ENCODE measurements around the gene UBE4A. TPM values are rescaled to one million over a fixed set of nuclear protein-coding genes. Genes with fewer than 3 reads are reported as not detected.

Gene UBE4A
- total RNA-seq, 1 donor from 2014 or later: 16.1 TPM

GRCh38 chr11:118313242-118313641, 46.2 kb upstream of the UBE4A start:
- FAIRE-seq: no peak
- TF ChIP-seq CTCF (IDR thresholded peaks at IDR 0.05; ENCODE audit: insufficient read depth, low read length, severe bottlenecking): no peak

GRCh38 chr11:118314988-118315411, 44.4 kb upstream of the UBE4A start:
- DNase-seq (ENCODE audit: low read depth) (peak; percentile 31), FAIRE-seq (no peak)
- TF ChIP-seq CTCF (IDR thresholded peaks at IDR 0.05; ENCODE audit: insufficient read depth, low read length, severe bottlenecking): no peak

More at GRCh38 chr11:118313242-118313641, 46.2 kb upstream of the UBE4A start:
- H3K36me3 ChIP-seq (ENCODE audit: control insufficient read depth, insufficient read depth, low read length): no peaks in the 10 kb centered on the region
- no peak overlapping the region for H3K4me3 ChIP-seq (ENCODE audit: low read depth, low read length)
- no peaks in the 10 kb centered on the region for H3K27me3 ChIP-seq (ENCODE audit: control insufficient read depth, insufficient read depth, low read length)
- no peak for DNase-seq (ENCODE audit: low read depth)

GRCh38 chr11:118318124-118318523, 41.3 kb upstream of the UBE4A start:
- DNase-seq (ENCODE audit: low read depth) (no peak), FAIRE-seq (no peak)
- H3K36me3 ChIP-seq (ENCODE audit: control insufficient read depth, insufficient read depth, low read length): no peaks in the 10 kb centered on the region

More at GRCh38 chr11:118314988-118315411, 44.4 kb upstream of the UBE4A start:
- H3K36me3 ChIP-seq (ENCODE audit: control insufficient read depth, insufficient read depth, low read length): no peaks in the 10 kb centered on the region
- H3K4me3 ChIP-seq (ENCODE audit: low read depth, low read length): no peak overlapping the region
- no peaks in the 10 kb centered on the region for H3K27me3 ChIP-seq (ENCODE audit: control insufficient read depth, insufficient read depth, low read length)

GRCh38 chr11:118318581-118319336, 40.6 kb upstream of the UBE4A start:
- FAIRE-seq (no peak), DNase-seq (ENCODE audit: low read depth) (peak; percentile 76)
- H3K36me3 ChIP-seq (ENCODE audit: control insufficient read depth, insufficient read depth, low read length): no peaks in the 10 kb centered on the region
- H3K4me3 ChIP-seq (ENCODE audit: low read depth, low read length): no peak overlapping the region
- H3K27me3 ChIP-seq (ENCODE audit: control insufficient read depth, insufficient read depth, low read length): no peaks in the 10 kb centered on the region
- no peak for TF ChIP-seq CTCF (IDR thresholded peaks at IDR 0.05; ENCODE audit: insufficient read depth, low read length, severe bottlenecking)

More at GRCh38 chr11:118318124-118318523, 41.3 kb upstream of the UBE4A start:
- Histone ChIP-seq H3K27me3 (ENCODE audit: control insufficient read depth, insufficient read depth, low read length) (no peaks in the 10 kb centered on the region), H3K4me3 (ENCODE audit: low read depth, low read length) (no peak overlapping the region)
- TF ChIP-seq CTCF (IDR thresholded peaks at IDR 0.05; ENCODE audit: insufficient read depth, low read length, severe bottlenecking): no peak

- no peak for TF ChIP-seq CTCF (IDR thresholded peaks at IDR 0.05; ENCODE audit: insufficient read depth, low read length, severe bottlenecking)
- no peaks in the 10 kb centered on the region for H3K36me3 ChIP-seq (ENCODE audit: control insufficient read depth, insufficient read depth, low read length)
- no peak overlapping the region for H3K4me3 ChIP-seq (ENCODE audit: low read depth, low read length)
- FAIRE-seq: no peak
- no peaks in the 10 kb centered on the region for H3K27me3 ChIP-seq (ENCODE audit: control insufficient read depth, insufficient read depth, low read length)
- no peak for DNase-seq (ENCODE audit: low read depth)
These were observed 40.1 kb upstream of the UBE4A start for GRCh38 chr11:118319337-118319707.
